Transverse colon (tissue), 4 donors: Measurements from ENCODE around the gene SFXN1.

Experiments
- CTCF ChIP-seq, 5 experiments: fragments of 200-600 bp in 3 of 5; fragments of 450-650 bp in 2 of 5; sonication (generic) in 3 of 5; IDR thresholded peaks; 1 replicate in 2 of 5; 2 replicates in 3 of 5; pipeline ENCODE4 v1.5.1; 2016 to 2017; ENCODE audit warnings: antibody characterized with exemption in 5 of 5, inconsistent platforms in 3 of 5, mild to moderate bottlenecking in 2 of 5, moderate library complexity in 1 of 5
- EP300 ChIP-seq: sonication (generic); formaldehyde crosslinking; IDR thresholded peaks from one replicate; pipeline ENCODE4 v1.6.1; 2017; ENCODE audit warnings: antibody characterized with exemption, low read depth
- POLR2A ChIP-seq: fragments of 450-650 bp; IDR thresholded peaks from one replicate; pipeline ENCODE4 v1.6.1; 2016; ENCODE audit warnings: antibody characterized with exemption, mild to moderate bottlenecking, moderate library complexity
- POLR2AphosphoS5 ChIP-seq, 3 donors: sonication (generic); formaldehyde crosslinking; IDR thresholded peaks; one replicate each; pipeline ENCODE4 v1.6.1; 2016; ENCODE audit warnings: antibody characterized with exemption in 3 of 3

GRCh38 chr5:175575301-175575700 is 96.9 kb downstream of the SFXN1 start:
- no peak for TF ChIP-seq POLR2AphosphoS5 (IDR thresholded peaks at IDR 0.05)
- TF ChIP-seq CTCF (IDR thresholded peaks at IDR 0.05) = no peak
- TF ChIP-seq EP300 = no peak
- TF ChIP-seq POLR2A = no peak
